Caco-2 (cell line): ENCODE measurements around the gene RGMA. TPM values are rescaled to one million over a fixed set of nuclear protein-coding genes. Genes with fewer than 3 reads are reported as not detected.

Experiments
- BruUV-seq: library from RNA; stranded (reverse); fragments of 400-500 nt; replicated peaks from 2 replicates; lab custom pipeline; 2021; lab: Mats Ljungman, UMichigan
- CTCF ChIA-PET: fragments of 300-600 bp; sonication (Branson Sonifier 250); formaldehyde crosslinking; loops from one replicate; lab custom pipeline; 2022; ENCODE audit warnings: antibody characterized with exemption; lab: Charles Lee
- POLR2A ChIA-PET: fragments of 300-600 bp; sonication (Branson Sonifier 250); formaldehyde crosslinking; loops from one replicate; lab custom pipeline; 2022; ENCODE audit warnings: antibody characterized with exemption; lab: Charles Lee
- DNase-seq, 2 experiments: peaks; one replicate each; pipeline versions ENCODE4 v3.0.0 to v3.0.0-alpha.2; 2020 to 2022
- H3K27me3 ChIP-seq: replicated peaks from 2 replicates; pipeline ENCODE4 v1.6.0; 2011; ENCODE audit warnings: low read length; ENCODE audit not compliant: control insufficient read depth, insufficient read depth
- H3K36me3 ChIP-seq: 2 replicates; pipeline ENCODE4 v1.5.1; 2011; ENCODE audit warnings: low read length; ENCODE audit not compliant: control insufficient read depth, insufficient read depth
- H3K4me1 ChIP-seq: fragments of 250-450 bp; sonication (Bioruptor Pico); 2 replicates; pipeline ENCODE4 v1.5.1; 2020; ENCODE audit warnings: mild to moderate bottlenecking
- H3K4me3 ChIP-seq: 2 replicates; pipeline ENCODE4 v1.5.1; 2011; ENCODE audit warnings: low read depth, mild to moderate bottlenecking, control low read depth, low read length
- H3K9me3 ChIP-seq: fragments of 250-450 bp; sonication (Bioruptor Pico); 2 replicates; pipeline ENCODE4 v1.5.1; 2020; ENCODE audit warnings: mild to moderate bottlenecking, moderate library complexity
- H3K27ac Mint-ChIP-seq: one replicate; pipeline ENCODE4 v1.8.0; 2022; ENCODE audit warnings: mixed read lengths; ENCODE audit not compliant: unreplicated experiment
- H3K27me3 Mint-ChIP-seq: one replicate; pipeline ENCODE4 v1.8.0; 2022; ENCODE audit warnings: mixed read lengths; ENCODE audit not compliant: insufficient read depth, unreplicated experiment
- H3K36me3 Mint-ChIP-seq: one replicate; pipeline ENCODE4 v1.8.0; 2022; ENCODE audit warnings: mild to moderate bottlenecking, mixed read lengths; ENCODE audit not compliant: insufficient read depth, unreplicated experiment
- H3K4me1 Mint-ChIP-seq: one replicate; pipeline ENCODE4 v1.8.0; 2022; ENCODE audit warnings: low read depth, mixed read lengths; ENCODE audit not compliant: unreplicated experiment
- H3K4me3 Mint-ChIP-seq: one replicate; pipeline ENCODE4 v1.8.0; 2022; ENCODE audit warnings: mild to moderate bottlenecking, moderate library complexity, mixed read lengths; ENCODE audit not compliant: unreplicated experiment
- H3K9me3 Mint-ChIP-seq: one replicate; pipeline ENCODE4 v1.8.0; 2022; ENCODE audit warnings: mixed read lengths; ENCODE audit not compliant: unreplicated experiment
- intact Hi-C: fragments of 100-400 bp; cut with micrococcal nuclease; formaldehyde crosslinking; loops from one replicate; pipeline ENCODE4 v1.10.0; 2022; ENCODE audit not compliant: unreplicated experiment
- total RNA-seq: library from RNA; stranded (reverse); gene quantifications from 2 replicates; pipeline ENCODE4 v1.2.3, GENCODE V29; 2022
- TF ChIP-seq, protein P1 (sequence below), 2 experiments: fragments of 200-600 bp in 1 of 2; IDR thresholded peaks; 1 replicate in 1 of 2; 2 replicates in 1 of 2; pipeline versions ENCODE4 v1.5.1 to v1.8.0; 2011 to 2022; ENCODE audit warnings: antibody characterized with exemption in 1 of 2, control low read depth in 1 of 2, inconsistent platforms in 1 of 2, low read depth in 1 of 2, low read length in 1 of 2, mild to moderate bottlenecking in 1 of 2, moderate library complexity in 1 of 2; ENCODE audit not compliant: insufficient read depth in 1 of 2, severe bottlenecking in 1 of 2, unreplicated experiment in 1 of 2

RGMA gene
- total RNA-seq, 1 experiment from 2014 or later = 4.5 TPM

DNA sequence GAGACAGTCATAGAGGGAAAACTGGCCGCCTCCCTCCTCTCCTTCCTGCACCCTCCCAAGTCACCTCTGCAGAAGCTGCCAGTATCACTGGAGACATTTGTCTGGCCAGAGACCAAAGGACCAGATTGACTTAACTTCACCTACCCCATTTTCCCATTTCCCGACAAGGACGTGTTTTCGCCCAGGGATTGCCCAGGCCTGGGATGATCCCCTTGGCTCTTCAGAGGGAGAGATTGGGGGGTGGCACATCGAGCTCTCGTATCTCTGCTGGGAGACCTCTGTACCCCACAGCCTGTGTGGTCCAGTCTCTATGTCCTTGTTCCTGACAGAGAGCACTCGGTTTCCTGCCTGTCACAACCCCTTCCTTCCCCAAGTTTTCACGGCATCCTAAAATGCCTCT, 31.4 kb downstream of the RGMA start:
- POLR2A ChIA-PET = no interaction called here
- Histone ChIP-seq H3K4me3 (no peak overlapping the region), H3K9me3 (no peaks in the 10 kb centered on the region), H3K4me1 (no peaks in the 10 kb centered on the region; the same call in 1 of the 2 replicates), H3K36me3 (no peaks in the 10 kb centered on the region), H3K27me3 (no peaks in the 10 kb centered on the region)
- intact Hi-C loops = no loop called here
- no peaks in the 10 kb centered on the region for H3K9me3 Mint-ChIP-seq
- TF ChIP-seq, protein P1, sequence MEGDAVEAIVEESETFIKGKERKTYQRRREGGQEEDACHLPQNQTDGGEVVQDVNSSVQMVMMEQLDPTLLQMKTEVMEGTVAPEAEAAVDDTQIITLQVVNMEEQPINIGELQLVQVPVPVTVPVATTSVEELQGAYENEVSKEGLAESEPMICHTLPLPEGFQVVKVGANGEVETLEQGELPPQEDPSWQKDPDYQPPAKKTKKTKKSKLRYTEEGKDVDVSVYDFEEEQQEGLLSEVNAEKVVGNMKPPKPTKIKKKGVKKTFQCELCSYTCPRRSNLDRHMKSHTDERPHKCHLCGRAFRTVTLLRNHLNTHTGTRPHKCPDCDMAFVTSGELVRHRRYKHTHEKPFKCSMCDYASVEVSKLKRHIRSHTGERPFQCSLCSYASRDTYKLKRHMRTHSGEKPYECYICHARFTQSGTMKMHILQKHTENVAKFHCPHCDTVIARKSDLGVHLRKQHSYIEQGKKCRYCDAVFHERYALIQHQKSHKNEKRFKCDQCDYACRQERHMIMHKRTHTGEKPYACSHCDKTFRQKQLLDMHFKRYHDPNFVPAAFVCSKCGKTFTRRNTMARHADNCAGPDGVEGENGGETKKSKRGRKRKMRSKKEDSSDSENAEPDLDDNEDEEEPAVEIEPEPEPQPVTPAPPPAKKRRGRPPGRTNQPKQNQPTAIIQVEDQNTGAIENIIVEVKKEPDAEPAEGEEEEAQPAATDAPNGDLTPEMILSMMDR (IDR thresholded peaks at IDR 0.05; ENCODE audit: insufficient read depth in 1 of 2, low read depth in 1 of 2, low read length in 1 of 2, severe bottlenecking in 1 of 2, unreplicated experiment in 1 of 2) = no peak
- no TSS peak for BruUV-seq
- CTCF ChIA-PET = no interaction called here
- H3K27me3 Mint-ChIP-seq = no peaks in the 10 kb centered on the region
- H3K36me3 Mint-ChIP-seq = no peaks in the 10 kb centered on the region
- no peak for DNase-seq
- no peak overlapping the region for H3K4me3 Mint-ChIP-seq
- peaks cover 8% of the 10 kb centered on the region for H3K4me1 Mint-ChIP-seq
- H3K27ac Mint-ChIP-seq = no peak overlapping the region

DNA sequence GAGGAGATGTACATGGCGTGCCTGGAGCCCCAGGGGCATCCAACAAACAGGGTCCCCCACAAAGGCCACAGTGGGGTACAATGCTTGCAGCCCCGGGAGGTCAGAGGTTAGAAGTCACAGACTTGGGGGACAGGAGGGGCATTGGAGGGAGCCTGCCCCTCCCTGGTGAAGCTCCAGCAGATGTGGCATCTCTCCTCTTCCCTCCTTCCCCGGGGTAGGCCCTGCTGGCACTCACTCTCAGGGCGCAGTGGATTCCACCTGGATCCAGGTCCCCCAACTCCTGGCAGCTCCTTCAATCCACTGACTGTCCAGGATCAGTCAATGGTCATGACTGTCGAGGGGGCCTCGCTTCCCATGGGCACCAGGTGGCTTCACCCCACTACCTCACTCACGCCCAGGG, 32.2 kb downstream of the RGMA start:
- H3K4me3 Mint-ChIP-seq = no peak overlapping the region
- TF ChIP-seq, protein P1 (IDR thresholded peaks at IDR 0.05; ENCODE audit: insufficient read depth in 1 of 2, low read depth in 1 of 2, low read length in 1 of 2, severe bottlenecking in 1 of 2, unreplicated experiment in 1 of 2) = no peak
- no TSS peak for BruUV-seq
- no peaks in the 10 kb centered on the region for H3K36me3 Mint-ChIP-seq
- Histone ChIP-seq H3K36me3 (no peaks in the 10 kb centered on the region), H3K27me3 (no peaks in the 10 kb centered on the region), H3K4me3 (no peak overlapping the region), H3K9me3 (no peaks in the 10 kb centered on the region), H3K4me1 (no peaks in the 10 kb centered on the region; the same call in 1 of the 2 replicates)
- intact Hi-C loops = no loop called here
- no peaks in the 10 kb centered on the region for H3K27me3 Mint-ChIP-seq
- POLR2A ChIA-PET = no interaction called here
- H3K9me3 Mint-ChIP-seq = no peaks in the 10 kb centered on the region
- CTCF ChIA-PET = no interaction called here
- H3K27ac Mint-ChIP-seq = peak overlapping the region; percentile 45
- DNase-seq = no peak
- H3K4me1 Mint-ChIP-seq = peaks cover under 1% of the 10 kb centered on the region

DNA sequence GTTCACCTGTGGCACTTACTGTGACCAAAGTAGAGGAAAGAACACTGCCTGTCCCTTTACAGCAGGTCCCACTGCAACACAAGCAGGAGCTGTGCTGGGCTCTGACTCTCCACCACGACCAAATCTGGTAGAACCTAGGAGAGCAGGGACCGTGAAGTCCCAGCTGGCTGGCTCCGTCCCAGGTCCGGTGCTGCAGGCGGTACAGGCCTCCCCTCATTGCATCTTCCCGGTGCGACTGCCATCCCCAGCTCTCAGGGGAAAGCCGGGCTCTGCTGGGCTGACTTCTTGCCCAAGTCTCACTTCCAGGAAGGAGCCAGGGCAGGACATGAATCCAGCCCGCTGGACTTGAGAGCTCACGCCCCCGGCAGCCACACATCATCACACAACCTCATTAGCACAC, 33.8 kb downstream of the RGMA start:
- Histone ChIP-seq H3K4me1 (no peaks in the 10 kb centered on the region), H3K9me3 (no peaks in the 10 kb centered on the region), H3K36me3 (no peaks in the 10 kb centered on the region), H3K27me3 (no peaks in the 10 kb centered on the region), H3K4me3 (no peak overlapping the region)
- BruUV-seq = no TSS peak
- DNase-seq = no peak
- TF ChIP-seq, protein P1 (IDR thresholded peaks at IDR 0.05; ENCODE audit: insufficient read depth in 1 of 2, low read depth in 1 of 2, low read length in 1 of 2, severe bottlenecking in 1 of 2, unreplicated experiment in 1 of 2) = no peak
- Mint-ChIP-seq H3K9me3 (no peaks in the 10 kb centered on the region), H3K4me1 (no peaks in the 10 kb centered on the region), H3K27me3 (no peaks in the 10 kb centered on the region), H3K4me3 (no peak overlapping the region), H3K27ac (no peak overlapping the region), H3K36me3 (no peaks in the 10 kb centered on the region)
- intact Hi-C loops = no loop called here
- CTCF ChIA-PET = no interaction called here
- POLR2A ChIA-PET = no interaction called here
